GM23338 (cell line): ENCODE results near the gene FAM83F. TPM values are rescaled to one million over a fixed set of nuclear protein-coding genes. Genes with fewer than 3 reads are reported as not detected.

ENCODE experiments used
- ATAC-seq: fragments of 200-7000 bp; cut with Tn5 transposase; 3 replicates; pipeline ENCODE4 v1.9.1; 2020
- DNase-seq: peaks from one replicate; pipeline ENCODE4 v3.0.0-alpha.2; 2015; ENCODE audit warnings: low spot score
- H2AFZ ChIP-seq: fragments of 200-600 bp; sonication (generic); 2 replicates; pipeline ENCODE4 v1.8.0; 2016; ENCODE audit warnings: antibody characterized with exemption, mild to moderate bottlenecking, moderate library complexity
- H3F3A ChIP-seq: fragments of 200-600 bp; sonication (generic); replicated peaks from 2 replicates; pipeline ENCODE4 v1.8.0; 2017; ENCODE audit warnings: antibody characterized with exemption, mixed run types, low read depth
- H3K27ac ChIP-seq: fragments of 200-600 bp; sonication (generic); 2 replicates; pipeline ENCODE4 v1.6.1; 2016; ENCODE audit warnings: low read depth
- H3K27me3 ChIP-seq: fragments of 200-600 bp; sonication (generic); 2 replicates; pipeline ENCODE4 v1.8.0; 2016; ENCODE audit warnings: mild to moderate bottlenecking, mixed run types, moderate library complexity; ENCODE audit not compliant: insufficient read depth
- H3K36me3 ChIP-seq: fragments of 200-600 bp; sonication (generic); 2 replicates; pipeline ENCODE4 v1.8.0; 2016; ENCODE audit warnings: mild to moderate bottlenecking; ENCODE audit not compliant: insufficient read depth
- H3K4me1 ChIP-seq: fragments of 200-600 bp; sonication (generic); 2 replicates; pipeline ENCODE4 v1.8.0; 2016; ENCODE audit warnings: mild to moderate bottlenecking, moderate library complexity; ENCODE audit not compliant: insufficient read depth
- H3K4me2 ChIP-seq: fragments of 200-600 bp; sonication (generic); 2 replicates; pipeline ENCODE4 v1.7.1; 2017; ENCODE audit warnings: mixed run types
- H3K4me3 ChIP-seq: fragments of 200-600 bp; sonication (generic); 2 replicates; pipeline ENCODE4 v1.6.1; 2016; ENCODE audit warnings: mixed run types
- H3K79me2 ChIP-seq: fragments of 200-600 bp; sonication (generic); replicated peaks from 2 replicates; pipeline ENCODE4 v1.8.0; 2017; ENCODE audit warnings: mild to moderate bottlenecking; ENCODE audit not compliant: insufficient read depth
- H3K9me2 ChIP-seq: fragments of 200-600 bp; sonication (generic); 2 replicates; pipeline ENCODE4 v1.8.0; 2017; ENCODE audit not compliant: insufficient read depth
- H4K20me1 ChIP-seq: fragments of 200-600 bp; sonication (generic); replicated peaks from 2 replicates; pipeline ENCODE4 v1.8.0; 2017; ENCODE audit warnings: mild to moderate bottlenecking; ENCODE audit not compliant: insufficient read depth
- H3K27ac Mint-ChIP-seq: 2 replicates; pipeline ENCODE4 v1.8.0; 2020; ENCODE audit warnings: inconsistent platforms, mild to moderate bottlenecking, moderate library complexity, mixed read lengths
- H3K27me3 Mint-ChIP-seq: 3 replicates; pipeline ENCODE4 v1.8.0; 2022; ENCODE audit warnings: low read depth, mild to moderate bottlenecking, moderate library complexity, mixed read lengths, inconsistent platforms; ENCODE audit not compliant: insufficient read depth, poor library complexity
- H3K36me3 Mint-ChIP-seq: 3 replicates; pipeline ENCODE4 v1.8.0; 2021; ENCODE audit warnings: low read depth, mild to moderate bottlenecking, inconsistent platforms, moderate library complexity, mixed read lengths
- H3K4me1 Mint-ChIP-seq: 3 replicates; pipeline ENCODE4 v1.8.0; 2020; ENCODE audit warnings: mild to moderate bottlenecking, inconsistent platforms, mixed read lengths
- H3K4me3 Mint-ChIP-seq: 3 replicates; pipeline ENCODE4 v1.8.0; 2021; ENCODE audit warnings: moderate library complexity, mild to moderate bottlenecking, inconsistent platforms, mixed read lengths
- H3K9me3 Mint-ChIP-seq: 3 replicates; pipeline ENCODE4 v1.8.0; 2020; ENCODE audit warnings: moderate library complexity, mild to moderate bottlenecking, inconsistent platforms, mixed read lengths
- ETS1 ChIP-seq: IDR thresholded peaks from 2 replicates; pipeline ENCODE4 v1.6.1; 2016; ENCODE audit warnings: antibody characterized with exemption
- EZH2 ChIP-seq: fragments of 200-600 bp; sonication (generic); IDR thresholded peaks from one replicate; pipeline ENCODE4 v1.8.0; 2017; ENCODE audit warnings: antibody characterized with exemption, mild to moderate bottlenecking, low read depth; ENCODE audit not compliant: unreplicated experiment
- EZH2phosphoT487 ChIP-seq: fragments of 200-600 bp; sonication (generic); IDR thresholded peaks from one replicate; pipeline ENCODE4 v1.8.1; 2018; ENCODE audit warnings: antibody characterized with exemption; ENCODE audit not compliant: unreplicated experiment
- JUNB ChIP-seq: IDR thresholded peaks from one replicate; pipeline ENCODE4 v1.6.1; 2016; ENCODE audit warnings: antibody characterized with exemption; ENCODE audit not compliant: unreplicated experiment
- NANOG ChIP-seq: IDR thresholded peaks from 2 replicates; pipeline ENCODE4 v1.6.1; 2016; ENCODE audit warnings: antibody characterized with exemption, borderline replicate concordance
- POLR2AphosphoS5 ChIP-seq: IDR thresholded peaks from 2 replicates; pipeline ENCODE4 v1.6.1; 2016; ENCODE audit warnings: antibody characterized with exemption, low read depth
- STAT1 ChIP-seq: IDR thresholded peaks from one replicate; pipeline ENCODE4 v1.6.1; 2016; ENCODE audit warnings: antibody characterized with exemption; ENCODE audit not compliant: unreplicated experiment
- ZNF114 ChIP-seq: fragments of 250-450 bp; sonication (Bioruptor Pico); IDR thresholded peaks from 2 replicates; pipeline ENCODE4 v1.5.0; 2020; ENCODE audit warnings: mild to moderate bottlenecking, moderate library complexity
- ZNF462 ChIP-seq: fragments of 250-450 bp; sonication (Bioruptor Pico); IDR thresholded peaks from 2 replicates; pipeline ENCODE4 v1.5.0; 2020; ENCODE audit warnings: mild to moderate bottlenecking, moderate library complexity
- polyA plus RNA-seq: library from polyadenylated mRNA; unstranded; fragments of >200 nt; fragmentation: Nextera tagmentation; extraction: Ambion mirVana; gene quantifications from 2 replicates; pipeline ENCODE4 v1.2.1, GENCODE V29; 2016
- total RNA-seq: library from RNA; depleted of rRNA; stranded (reverse); fragments of >200 nt; shearing (Covaris generic); gene quantifications from 2 replicates; pipeline ENCODE4 v1.2.3, GENCODE V29; 2014

Gene FAM83F
- total and polyA plus RNA-seq, 2 experiments from 2014 or later, result 3.7 to 15.9 TPM

DNA sequence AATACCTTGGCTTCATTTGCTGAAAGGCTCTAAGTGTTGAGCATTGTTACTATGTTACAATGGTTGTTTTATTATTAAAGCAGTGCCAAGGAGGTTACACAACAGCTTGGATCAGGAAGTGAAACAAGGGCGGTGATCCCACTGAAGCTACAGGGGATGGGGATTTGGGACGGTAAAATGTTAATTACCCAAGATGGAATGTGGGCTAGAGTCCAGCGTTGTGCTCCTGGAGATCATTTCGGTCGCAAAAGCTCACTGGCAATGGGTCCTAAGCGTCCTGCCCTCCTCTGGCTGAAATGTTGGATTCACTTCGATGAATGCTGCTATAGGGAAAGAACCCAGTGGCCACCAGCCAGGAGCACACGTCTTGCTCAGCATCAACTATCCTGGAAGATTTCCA is 48.3 kb downstream of the FAM83F start:
- Histone ChIP-seq H3K4me3 (no peak overlapping the region), H3K4me2 (peak overlapping the region; percentile 70; the same call in 1 of the 2 replicates), H4K20me1 (peaks cover 13% of the 10 kb centered on the region), H3K27ac (no peak overlapping the region), H3K36me3 (no peaks in the 10 kb centered on the region), H3K4me1 (no peaks in the 10 kb centered on the region), H3K79me2 (peaks cover 27% of the 10 kb centered on the region), H3F3A (no peaks in the 10 kb centered on the region), H3K27me3 (peaks cover 6% of the 10 kb centered on the region; the same call in 1 of the 2 replicates), H3K9me2 (no peaks in the 10 kb centered on the region), H2AFZ (no peak overlapping the region)
- peaks cover 10% of the 10 kb centered on the region for H3K27me3 Mint-ChIP-seq
- peak overlapping the region; percentile 98 for H3K4me3 Mint-ChIP-seq
- no peaks in the 10 kb centered on the region for H3K36me3 Mint-ChIP-seq
- TF ChIP-seq ETS1 (no peak), NANOG (no peak), JUNB (no peak), ZNF114 (no peak), STAT1 (no peak), POLR2AphosphoS5 (no peak), EZH2 (no peak), ZNF462 (CRISPR knock-in tag) (no peak), EZH2phosphoT487 (no peak)
- no peak for ATAC-seq
- H3K27ac Mint-ChIP-seq, result peak overlapping the region; percentile 100; the same call in 1 of the 2 replicates
- H3K4me1 Mint-ChIP-seq, result peaks cover 11% of the 10 kb centered on the region
- DNase-seq, result no peak
- H3K9me3 Mint-ChIP-seq, result no peaks in the 10 kb centered on the region
